ENCODE results near the gene FFAR4.

Gene FFAR4

GRCh38 chr10:93566435-93567276, at the start of gene FFAR4:
TSS of gene FFAR4 (plus strand) at chr10:93566665. CDS start at chr10:93566721, 56 bp downstream.
- TF ChIP-seq CTCF (IDR thresholded peaks at IDR 0.05) = no peak

GRCh38 chr10:93518531-93518930, 47.9 kb upstream of the FFAR4 start:
- TF ChIP-seq CTCF (IDR thresholded peaks at IDR 0.05) = no peak

- TF ChIP-seq CTCF (IDR thresholded peaks at IDR 0.05) = no peak
Measured at GRCh38 chr10:93535293-93535692, 31.2 kb upstream of the FFAR4 start.

- peak; percentile 59 for TF ChIP-seq CTCF (IDR thresholded peaks at IDR 0.05)
Measured at GRCh38 chr10:93541402-93542357, 24.8 kb upstream of the FFAR4 start.

GRCh38 chr10:93542358-93542791, 24.1 kb upstream of the FFAR4 start:
- no peak for TF ChIP-seq CTCF (IDR thresholded peaks at IDR 0.05)

GRCh38 chr10:93547522-93547921, 18.9 kb upstream of the FFAR4 start:
- TF ChIP-seq CTCF (IDR thresholded peaks at IDR 0.05) = no peak

- no peak for TF ChIP-seq CTCF (IDR thresholded peaks at IDR 0.05)
Measured at GRCh38 chr10:93548376-93549071, 17.9 kb upstream of the FFAR4 start.

All from LNCAP (cell line).